Breast epithelium (tissue), 3 donors: ENCODE data around the gene TRIM7.

Experiments
- CTCF ChIP-seq, 3 donors: fragments of 450-650 bp; IDR thresholded peaks; one replicate each; pipeline ENCODE4 v1.5.1; 2016 to 2017; ENCODE audit warnings: antibody characterized with exemption in 3 of 3, mild to moderate bottlenecking in 3 of 3, moderate library complexity in 3 of 3
- POLR2A ChIP-seq: fragments of 450-650 bp; IDR thresholded peaks from one replicate; pipeline ENCODE4 v1.6.1; 2016; ENCODE audit warnings: antibody characterized with exemption, mild to moderate bottlenecking, moderate library complexity
- POLR2AphosphoS5 ChIP-seq, 3 donors: sonication (generic); formaldehyde crosslinking; IDR thresholded peaks; one replicate each; pipeline ENCODE4 v1.6.1; 2017; ENCODE audit warnings: antibody characterized with exemption in 3 of 3

- no peak for TF ChIP-seq CTCF (IDR thresholded peaks at IDR 0.05)
- TF ChIP-seq POLR2A: no peak
- no peak for TF ChIP-seq POLR2AphosphoS5 (IDR thresholded peaks at IDR 0.05)
These were observed 29.7 kb upstream of the TRIM7 start for GRCh38 chr5:181234455-181235306.
